ENCODE measurements around the gene DIS3L2.

DNA sequence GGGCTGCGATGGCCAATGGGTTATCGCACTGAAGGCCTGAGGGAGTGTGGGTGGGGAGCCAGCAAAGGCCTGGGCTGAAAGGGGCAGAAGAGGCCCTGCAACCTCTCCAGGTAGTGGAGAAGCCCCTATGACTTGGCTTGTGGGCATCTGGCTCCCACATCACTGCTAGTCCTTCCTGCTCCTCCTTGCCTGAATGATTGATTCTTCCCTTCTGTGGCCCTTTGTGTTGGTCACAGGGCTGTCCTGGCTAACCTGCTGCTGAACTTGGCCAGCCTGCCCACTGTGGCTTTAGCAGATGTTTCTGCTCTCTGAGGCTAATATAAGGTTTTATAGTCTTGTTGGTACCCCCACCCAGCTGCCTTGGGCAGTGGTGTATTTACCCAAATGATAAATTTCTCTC lies 280.8 kb downstream of the DIS3L2 start:
- TF ChIP-seq, protein P1, sequence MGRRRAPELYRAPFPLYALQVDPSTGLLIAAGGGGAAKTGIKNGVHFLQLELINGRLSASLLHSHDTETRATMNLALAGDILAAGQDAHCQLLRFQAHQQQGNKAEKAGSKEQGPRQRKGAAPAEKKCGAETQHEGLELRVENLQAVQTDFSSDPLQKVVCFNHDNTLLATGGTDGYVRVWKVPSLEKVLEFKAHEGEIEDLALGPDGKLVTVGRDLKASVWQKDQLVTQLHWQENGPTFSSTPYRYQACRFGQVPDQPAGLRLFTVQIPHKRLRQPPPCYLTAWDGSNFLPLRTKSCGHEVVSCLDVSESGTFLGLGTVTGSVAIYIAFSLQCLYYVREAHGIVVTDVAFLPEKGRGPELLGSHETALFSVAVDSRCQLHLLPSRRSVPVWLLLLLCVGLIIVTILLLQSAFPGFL (CRISPR knock-in tag; IDR thresholded peaks at IDR 0.05; ENCODE audit: borderline replicate concordance) = no peak
- TF ChIP-seq ZBTB43 (CRISPR knock-in tag; IDR thresholded peaks at IDR 0.05) (no peak), STAT6 (CRISPR knock-in tag; conservative IDR thresholded peaks at IDR 0.05; ENCODE audit: low read depth) (no peak), SP1 (CRISPR knock-in tag; conservative IDR thresholded peaks at IDR 0.05) (no peak), USF2 (CRISPR knock-in tag; IDR thresholded peaks at IDR 0.05) (no peak), E2F5 (CRISPR knock-in tag; IDR thresholded peaks at IDR 0.05) (no peak), TEAD4 (CRISPR knock-in tag; IDR thresholded peaks at IDR 0.05) (no peak)
- TF ChIP-seq, protein P2, sequence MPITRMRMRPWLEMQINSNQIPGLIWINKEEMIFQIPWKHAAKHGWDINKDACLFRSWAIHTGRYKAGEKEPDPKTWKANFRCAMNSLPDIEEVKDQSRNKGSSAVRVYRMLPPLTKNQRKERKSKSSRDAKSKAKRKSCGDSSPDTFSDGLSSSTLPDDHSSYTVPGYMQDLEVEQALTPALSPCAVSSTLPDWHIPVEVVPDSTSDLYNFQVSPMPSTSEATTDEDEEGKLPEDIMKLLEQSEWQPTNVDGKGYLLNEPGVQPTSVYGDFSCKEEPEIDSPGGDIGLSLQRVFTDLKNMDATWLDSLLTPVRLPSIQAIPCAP (CRISPR knock-in tag; IDR thresholded peaks at IDR 0.05) = no peak
- TF ChIP-seq, protein P3, sequence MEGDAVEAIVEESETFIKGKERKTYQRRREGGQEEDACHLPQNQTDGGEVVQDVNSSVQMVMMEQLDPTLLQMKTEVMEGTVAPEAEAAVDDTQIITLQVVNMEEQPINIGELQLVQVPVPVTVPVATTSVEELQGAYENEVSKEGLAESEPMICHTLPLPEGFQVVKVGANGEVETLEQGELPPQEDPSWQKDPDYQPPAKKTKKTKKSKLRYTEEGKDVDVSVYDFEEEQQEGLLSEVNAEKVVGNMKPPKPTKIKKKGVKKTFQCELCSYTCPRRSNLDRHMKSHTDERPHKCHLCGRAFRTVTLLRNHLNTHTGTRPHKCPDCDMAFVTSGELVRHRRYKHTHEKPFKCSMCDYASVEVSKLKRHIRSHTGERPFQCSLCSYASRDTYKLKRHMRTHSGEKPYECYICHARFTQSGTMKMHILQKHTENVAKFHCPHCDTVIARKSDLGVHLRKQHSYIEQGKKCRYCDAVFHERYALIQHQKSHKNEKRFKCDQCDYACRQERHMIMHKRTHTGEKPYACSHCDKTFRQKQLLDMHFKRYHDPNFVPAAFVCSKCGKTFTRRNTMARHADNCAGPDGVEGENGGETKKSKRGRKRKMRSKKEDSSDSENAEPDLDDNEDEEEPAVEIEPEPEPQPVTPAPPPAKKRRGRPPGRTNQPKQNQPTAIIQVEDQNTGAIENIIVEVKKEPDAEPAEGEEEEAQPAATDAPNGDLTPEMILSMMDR (IDR thresholded peaks at IDR 0.05) = no peak

Data from WTC11 (cell line).